ENCODE data around the gene CD164L2. TPM values are rescaled to one million over a fixed set of nuclear protein-coding genes. Genes with fewer than 3 reads are reported as not detected.

Gene CD164L2
- total RNA-seq, 4 donors from 2014 or later = not detected

DNA sequence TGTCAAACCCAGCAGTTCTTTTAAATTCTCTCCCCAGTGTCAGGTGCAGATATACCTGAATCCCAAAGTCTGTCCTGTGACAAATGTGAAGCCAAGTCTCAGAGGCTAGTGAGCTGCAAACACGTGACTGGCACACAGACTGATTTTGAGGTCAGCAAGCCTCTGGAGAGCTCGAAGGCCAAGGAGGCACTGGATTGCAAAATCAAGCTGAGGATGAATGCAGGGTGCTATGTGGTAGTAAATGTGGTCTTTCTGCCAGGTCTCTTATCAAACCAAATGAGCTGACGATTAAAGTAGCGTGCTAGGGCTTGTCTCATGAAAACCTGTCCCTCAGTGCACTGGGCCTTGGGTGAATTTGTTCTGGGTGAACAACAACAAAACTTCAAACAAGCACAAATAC, 29.9 kb upstream of the CD164L2 start:
- Histone ChIP-seq H3K9me3 (no peaks in the 10 kb centered on the region), H3K27me3 (no peaks in the 10 kb centered on the region), H3K4me1 (peaks cover 18 to 31% of the 10 kb centered on the region in 2 donors), H3K27ac (peak overlapping the region; percentile 29 to 61 (median 42)), H3K4me3 (no peak overlapping the region), H3K36me3 (peaks cover 0 to 89% of the 10 kb centered on the region in 2 donors)
- intact Hi-C loops (cut with DNase I; ENCODE audit: low total_unique reads) (no loop called here), in situ Hi-C loops (cut with MboI; ENCODE audit: low sequenced_read_pairs in 4 of 4) (loop anchor here in 2 of 4 donors (25.0 kb wide), 1 partner anchor 99 kb away; no protein-coding TSS in a partner anchor)
- DNase-seq = peak; percentile 54 to 57
- TF ChIP-seq POLR2A (IDR thresholded peaks at IDR 0.05) = no peak
- TF ChIP-seq, protein P1, sequence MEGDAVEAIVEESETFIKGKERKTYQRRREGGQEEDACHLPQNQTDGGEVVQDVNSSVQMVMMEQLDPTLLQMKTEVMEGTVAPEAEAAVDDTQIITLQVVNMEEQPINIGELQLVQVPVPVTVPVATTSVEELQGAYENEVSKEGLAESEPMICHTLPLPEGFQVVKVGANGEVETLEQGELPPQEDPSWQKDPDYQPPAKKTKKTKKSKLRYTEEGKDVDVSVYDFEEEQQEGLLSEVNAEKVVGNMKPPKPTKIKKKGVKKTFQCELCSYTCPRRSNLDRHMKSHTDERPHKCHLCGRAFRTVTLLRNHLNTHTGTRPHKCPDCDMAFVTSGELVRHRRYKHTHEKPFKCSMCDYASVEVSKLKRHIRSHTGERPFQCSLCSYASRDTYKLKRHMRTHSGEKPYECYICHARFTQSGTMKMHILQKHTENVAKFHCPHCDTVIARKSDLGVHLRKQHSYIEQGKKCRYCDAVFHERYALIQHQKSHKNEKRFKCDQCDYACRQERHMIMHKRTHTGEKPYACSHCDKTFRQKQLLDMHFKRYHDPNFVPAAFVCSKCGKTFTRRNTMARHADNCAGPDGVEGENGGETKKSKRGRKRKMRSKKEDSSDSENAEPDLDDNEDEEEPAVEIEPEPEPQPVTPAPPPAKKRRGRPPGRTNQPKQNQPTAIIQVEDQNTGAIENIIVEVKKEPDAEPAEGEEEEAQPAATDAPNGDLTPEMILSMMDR (IDR thresholded peaks at IDR 0.05 in 4 of 5, conservative IDR thresholded peaks at IDR 0.05 in 1 of 5) = no peak
- peak; percentile 59 to 74 for ATAC-seq

DNA sequence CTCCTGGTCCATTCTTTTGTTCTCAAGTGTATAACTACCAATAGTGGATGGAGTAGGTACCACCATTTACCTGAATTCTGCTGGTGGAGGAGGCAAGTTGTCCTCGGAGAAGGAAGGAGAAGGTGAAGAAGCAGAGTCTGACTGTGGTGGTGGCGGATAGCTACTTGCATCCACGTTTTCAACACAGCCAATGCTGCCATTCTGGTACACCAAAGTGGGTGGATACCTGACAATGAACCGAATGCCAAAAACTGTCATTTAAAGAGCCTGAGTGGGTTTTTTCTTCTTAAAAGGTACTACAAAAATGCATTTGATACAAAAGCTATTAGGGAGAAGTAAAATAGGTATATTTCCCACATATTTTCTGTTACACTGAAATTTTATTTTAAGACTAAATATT, 29.4 kb upstream of the CD164L2 start:
- H3K27me3 ChIP-seq = no peaks in the 10 kb centered on the region
- TF ChIP-seq, protein P1 (IDR thresholded peaks at IDR 0.05 in 4 of 5, conservative IDR thresholded peaks at IDR 0.05 in 1 of 5) = no peak
- no peak for TF ChIP-seq POLR2A (IDR thresholded peaks at IDR 0.05)
- peak overlapping the region; percentile 29 to 61 (median 42) for H3K27ac ChIP-seq
- peaks cover 13 to 26% of the 10 kb centered on the region in 2 donors for H3K4me1 ChIP-seq
- H3K9me3 ChIP-seq = no peaks in the 10 kb centered on the region
- intact Hi-C loops (cut with DNase I; ENCODE audit: low total_unique reads) (no loop called here), in situ Hi-C loops (cut with MboI; ENCODE audit: low sequenced_read_pairs in 4 of 4) (loop anchor here in 2 of 4 donors (25.0 kb wide), 1 partner anchor 100 kb away; no protein-coding TSS in a partner anchor)
- H3K36me3 ChIP-seq = peaks cover 0 to 89% of the 10 kb centered on the region in 2 donors
- ATAC-seq (no peak), DNase-seq (no peak)
- no peak overlapping the region for H3K4me3 ChIP-seq

DNA sequence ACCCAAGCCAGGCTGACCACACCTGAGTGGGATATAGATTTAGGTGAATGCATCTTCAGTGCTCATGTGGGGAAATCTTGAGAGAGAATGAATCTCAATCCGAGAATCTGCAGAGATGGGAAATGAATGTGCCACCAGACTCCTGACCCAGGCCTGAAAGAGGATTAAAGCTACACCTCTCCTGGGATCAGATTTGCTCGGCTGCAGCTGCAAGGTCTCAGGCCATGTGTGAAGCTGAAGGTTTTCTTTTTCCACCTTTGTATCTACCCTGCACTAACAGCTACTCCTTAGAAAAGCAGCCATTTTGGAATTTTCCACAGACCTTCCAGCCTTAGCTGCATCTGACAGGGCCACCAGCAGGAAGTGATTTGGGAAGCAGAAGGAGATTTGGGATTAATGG, 27.6 kb upstream of the CD164L2 start:
- Histone ChIP-seq H3K36me3 (peaks cover 0 to 95% of the 10 kb centered on the region in 2 donors), H3K27me3 (no peaks in the 10 kb centered on the region), H3K4me1 (peaks cover 23 to 28% of the 10 kb centered on the region in 2 donors), H3K9me3 (no peaks in the 10 kb centered on the region), H3K4me3 (no peak overlapping the region), H3K27ac (no peak overlapping the region)
- TF ChIP-seq, protein P1 (IDR thresholded peaks at IDR 0.05 in 4 of 5, conservative IDR thresholded peaks at IDR 0.05 in 1 of 5) = no peak
- no peak for TF ChIP-seq POLR2A (IDR thresholded peaks at IDR 0.05)
- no peak for DNase-seq
- intact Hi-C loops (cut with DNase I; ENCODE audit: low total_unique reads) = no loop called here
- in situ Hi-C loops (cut with MboI; ENCODE audit: low sequenced_read_pairs in 4 of 4) = loop anchor here in 2 of 4 donors (25.0 kb wide), 1 partner anchor 102 kb away; no protein-coding TSS in a partner anchor
- no peak for ATAC-seq

- Histone ChIP-seq H3K27ac (no peak overlapping the region), H3K36me3 (peaks cover 0 to 84% of the 10 kb centered on the region in 2 donors), H3K27me3 (no peaks in the 10 kb centered on the region), H3K4me1 (peaks cover 34 to 37% of the 10 kb centered on the region in 2 donors), H3K4me3 (no peak overlapping the region), H3K9me3 (no peaks in the 10 kb centered on the region)
- DNase-seq (no peak), ATAC-seq (no peak)
- in situ Hi-C loops (cut with MboI; ENCODE audit: low sequenced_read_pairs in 4 of 4) (loop anchor here in 2 of 4 donors (10.0 to 25.0 kb wide), 2 partner anchors 103 to 195 kb away; partner anchors contain the start of gene AHDC1 (in 1 of the 2)), intact Hi-C loops (cut with DNase I; ENCODE audit: low total_unique reads) (loop anchor here (10.0 kb wide), 1 partner anchor 115 kb away; no protein-coding TSS in a partner anchor)
- TF ChIP-seq, protein P1 (IDR thresholded peaks at IDR 0.05 in 4 of 5, conservative IDR thresholded peaks at IDR 0.05 in 1 of 5) = no peak
- TF ChIP-seq POLR2A (IDR thresholded peaks at IDR 0.05) = no peak
Observed at GRCh38 chr1:27409669-27410068, 26.5 kb upstream of the CD164L2 start.

Data from gastrocnemius medialis (tissue), 4 donors.